Measurements from ENCODE around the gene UGT2B10. TPM values are rescaled to one million over a fixed set of nuclear protein-coding genes. Genes with fewer than 3 reads are reported as not detected.

Gene UGT2B10
- total and polyA plus RNA-seq, 2 of the 4 experiments (the other 2 are of a cell fraction), result not detected

DNA sequence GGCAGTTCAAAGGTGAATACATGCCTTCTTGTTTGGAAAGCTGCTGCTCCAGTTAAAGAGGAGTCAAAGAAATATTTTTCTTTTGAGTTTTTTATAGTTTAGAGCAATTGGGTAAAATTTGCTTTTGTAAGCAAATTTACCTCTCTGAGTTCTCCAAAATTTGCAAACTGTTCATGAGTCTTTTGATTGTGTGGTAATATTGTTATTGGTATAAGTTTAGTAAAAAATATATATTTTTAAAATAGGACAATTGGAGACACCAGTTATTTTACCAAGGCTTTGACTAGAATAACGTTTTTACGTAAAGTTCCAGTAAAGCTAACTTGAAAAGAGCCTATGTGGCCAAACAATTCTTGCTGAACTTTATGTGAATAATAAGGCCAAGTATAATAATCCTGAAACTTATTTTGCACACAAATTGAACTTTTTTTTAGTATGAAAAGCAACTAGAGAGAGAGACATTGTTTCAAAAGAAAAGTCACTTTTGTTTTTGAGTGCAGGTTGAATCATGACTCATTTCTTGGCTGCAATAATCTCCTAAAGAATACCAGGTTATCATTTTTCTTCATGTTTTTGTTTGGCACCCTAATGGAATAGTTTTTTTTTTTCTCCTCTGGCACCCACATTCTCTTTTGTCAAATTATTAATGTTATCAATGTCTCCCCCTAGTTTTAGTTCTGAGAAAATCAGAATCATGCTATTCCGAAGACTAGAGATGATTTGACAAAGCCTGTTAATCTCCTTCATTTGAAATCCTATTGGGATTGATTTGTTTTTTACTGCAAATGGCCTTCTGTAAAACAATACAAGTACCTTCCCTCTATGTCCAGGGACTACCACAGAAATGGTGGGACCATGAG, 57.1 kb downstream of the UGT2B10 start:
- Histone ChIP-seq H3K18ac (ENCODE audit: low read depth, low read length) (no peak overlapping the region), H3K27me3 (ENCODE audit: control insufficient read depth, insufficient read depth, low read length) (no peaks in the 10 kb centered on the region), H3K4me3 (ENCODE audit: insufficient read depth, low read depth, low read length) (no peak overlapping the region), H3K79me1 (ENCODE audit: low read depth in 1 of 2, low read length in 2 of 2) (no peaks in the 10 kb centered on the region), H3K9me3 (ENCODE audit: control insufficient read depth, insufficient read depth, low read length) (no peaks in the 10 kb centered on the region), H4K91ac (ENCODE audit: insufficient read depth, low read depth, low read length) (no peak overlapping the region), H2BK5ac (ENCODE audit: low read depth, low read length, poor library complexity, severe bottlenecking) (no peak overlapping the region), H2AK5ac (ENCODE audit: low read depth, low read length) (no peak overlapping the region), H4K20me1 (ENCODE audit: insufficient read depth, low read length) (no peaks in the 10 kb centered on the region), H3K9me1 (ENCODE audit: insufficient read depth, low read length) (no peaks in the 10 kb centered on the region), H3K4me1 (ENCODE audit: control insufficient read depth, insufficient read depth, low read length) (no peaks in the 10 kb centered on the region), H2AK9ac (replicated peaks; ENCODE audit: low read depth, low read length, poor library complexity) (no peak overlapping the region), H2BK20ac (ENCODE audit: low read depth, low read length) (no peak overlapping the region), H2BK120ac (ENCODE audit: low read depth, low read length) (no peak overlapping the region), H3K14ac (replicated peaks; ENCODE audit: low read depth, low read length) (no peak overlapping the region), H3K4me2 (ENCODE audit: low read depth, low read length) (no peak overlapping the region), H3K36me3 (ENCODE audit: control insufficient read depth, insufficient read depth, low read length) (no peaks in the 10 kb centered on the region), H3K4ac (ENCODE audit: low read depth, low read length) (no peak overlapping the region), H3K27ac (ENCODE audit: insufficient read depth, low read length) (no peak overlapping the region), H3K56ac (ENCODE audit: extremely low read depth, insufficient read depth, low read length) (no peak overlapping the region), H3K9ac (ENCODE audit: low read depth, low read length) (no peak overlapping the region), H2AFZ (replicated peaks; ENCODE audit: low read length, poor library complexity) (no peak overlapping the region), H4K8ac (ENCODE audit: low read depth in 2 of 2, low read length in 2 of 2) (no peak overlapping the region), H3K23ac (ENCODE audit: low read depth, low read length) (no peak overlapping the region), H2BK15ac (ENCODE audit: low read depth, low read length) (no peak overlapping the region), H4K5ac (ENCODE audit: low read depth, low read length) (no peak overlapping the region)
- ChIA-PET POLR2A (ENCODE audit: unreplicated experiment) (no interaction called here), CTCF (no interaction called here)
- BruUV-seq (replicated peaks), result no TSS peak
- no peak for ATAC-seq (ENCODE audit: low read depth)
- dilution Hi-C loops (cut with HindIII; ENCODE audit: low sequenced_read_pairs, unreplicated experiment) (no loop called here), in situ Hi-C loops (cut with MboI; ENCODE audit: low sequenced_read_pairs) (no loop called here), intact Hi-C loops (cut with micrococcal nuclease) (no loop called here)
- no CpG with 5 or more reads among the region's 3 CpGs for WGBS, 2 experiments (ENCODE audit: extremely low coverage in 2 of 2, insufficient read length in 1 of 2)
- DNase-seq, result no peak
- TF ChIP-seq RFX5 (IDR thresholded peaks at IDR 0.05; ENCODE audit: low read depth, low read length) (no peak), MAFK (IDR thresholded peaks at IDR 0.05; ENCODE audit: low read depth, low read length) (peak; percentile 53)

Measured in IMR-90 (cell line).